GM19035 (cell line): ENCODE data around the gene EBF4.

Experiments used
- ATAC-seq: cut with Tn5 transposase; IDR thresholded peaks from one replicate; pipeline ENCODE4 v1.9.1; 2021; ENCODE audit not compliant: unreplicated experiment

Gene EBF4

DNA sequence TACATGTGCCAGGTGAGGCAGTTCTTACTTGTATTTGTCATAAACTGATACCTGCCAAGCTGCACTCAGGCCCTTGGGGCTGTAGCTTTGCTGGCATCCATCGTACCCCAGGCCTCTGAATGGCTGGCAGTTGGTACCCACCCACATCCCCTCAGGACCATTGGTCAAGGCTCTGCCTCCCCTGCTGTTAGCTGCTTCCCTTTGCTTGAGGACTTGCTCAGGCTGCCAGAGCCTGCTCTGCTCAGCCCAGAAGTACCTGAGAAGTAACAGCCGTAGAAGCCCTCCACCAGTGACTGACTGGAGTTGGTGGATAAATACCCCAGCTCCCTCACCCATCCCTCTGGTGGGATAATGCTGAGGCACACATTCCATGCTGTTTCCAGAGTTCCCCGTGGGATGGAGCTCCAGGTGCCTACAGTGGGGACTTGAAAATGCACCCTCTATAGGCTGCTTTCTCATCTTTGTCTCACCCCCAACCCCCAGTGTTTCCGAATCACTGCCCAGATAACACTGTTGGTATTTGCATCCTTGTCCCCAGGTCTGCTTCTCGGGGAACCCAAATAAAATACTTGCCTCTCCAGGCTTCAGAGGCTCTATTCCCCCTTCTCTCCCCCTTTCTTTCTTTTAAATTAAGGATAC is 7.3 kb downstream of the EBF4 start:
- no peak for ATAC-seq

DNA sequence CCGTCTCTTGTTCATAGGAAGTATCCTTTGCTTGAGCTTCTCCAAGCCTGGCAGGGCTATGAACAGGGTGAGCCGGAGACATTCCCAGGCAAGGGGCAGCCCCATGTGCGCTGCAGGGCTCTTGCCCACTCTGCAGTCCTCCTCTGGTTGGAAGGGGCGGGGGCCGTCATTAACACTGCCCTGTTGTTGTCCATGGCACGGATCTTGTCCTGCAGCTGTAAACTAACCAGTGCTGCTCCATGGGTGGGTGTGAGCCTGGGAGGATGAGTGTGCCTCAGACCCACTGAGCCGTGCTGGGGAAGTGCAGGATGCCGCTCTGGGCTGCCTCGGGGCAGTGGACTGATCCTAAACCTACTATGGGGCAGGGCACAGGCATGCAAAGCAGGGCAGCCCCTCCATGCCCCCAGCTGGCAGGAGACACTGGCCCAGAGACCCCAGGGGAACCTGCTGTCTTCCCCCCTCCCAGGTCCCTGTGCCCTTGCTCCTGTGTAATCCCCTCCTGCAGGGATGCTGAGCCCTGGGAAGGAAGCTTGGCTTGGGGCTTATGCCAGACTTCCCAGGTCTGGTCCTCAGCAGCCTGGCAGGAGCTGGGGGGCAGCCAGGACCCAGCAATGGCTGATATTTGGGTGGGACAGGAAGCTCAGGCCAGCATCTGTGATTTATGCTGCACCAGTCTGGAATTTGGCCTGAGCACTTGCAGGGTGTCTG is 8.5 kb downstream of the EBF4 start:
- no peak for ATAC-seq

GRCh38 chr20:2701671-2702081 is 9.1 kb downstream of the EBF4 start:
- no peak for ATAC-seq

DNA sequence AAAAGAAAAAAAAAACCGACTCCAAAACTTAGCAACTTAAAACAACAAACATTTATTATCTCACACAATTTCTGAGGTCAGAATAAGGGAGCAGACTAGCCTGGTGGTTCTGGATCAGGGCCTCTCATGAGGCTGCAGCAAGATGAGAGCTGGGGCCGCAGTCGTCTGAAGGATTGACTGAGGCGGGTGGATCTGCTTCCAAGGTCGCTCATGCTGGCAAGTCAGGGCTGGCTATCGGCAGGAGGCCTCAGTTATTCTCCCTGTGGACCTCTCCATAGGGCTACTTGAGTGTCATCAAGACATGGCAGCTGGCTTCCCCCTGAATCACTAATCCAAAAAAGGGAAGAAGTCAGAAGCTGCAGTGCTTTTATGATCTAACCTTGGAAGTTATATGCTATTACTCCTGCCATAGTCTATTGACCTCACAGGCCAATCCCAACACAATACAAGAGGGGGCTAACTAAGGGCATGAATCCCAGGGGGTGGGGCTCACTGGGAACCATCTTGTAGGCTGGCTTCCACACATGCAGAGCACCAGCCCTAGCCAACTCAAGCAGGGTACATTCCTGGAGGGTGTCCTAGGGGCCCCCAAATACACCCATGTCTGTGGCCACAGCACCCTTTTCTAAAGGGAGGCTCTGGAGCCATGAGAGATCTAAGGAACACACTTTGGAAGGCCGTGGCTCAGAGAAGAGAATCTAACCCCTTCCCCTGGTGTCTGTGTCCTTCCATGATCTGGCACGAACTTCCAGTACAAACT is 11.3 kb downstream of the EBF4 start:
- ATAC-seq = no peak

GRCh38 chr20:2705931-2706645 is 13.5 kb downstream of the EBF4 start:
- no peak for ATAC-seq

GRCh38 chr20:2706688-2707352 is 14.2 kb downstream of the EBF4 start:
- ATAC-seq = no peak

- no peak for ATAC-seq
Measured at GRCh38 chr20:2707353-2708072, 14.9 kb downstream of the EBF4 start.

DNA sequence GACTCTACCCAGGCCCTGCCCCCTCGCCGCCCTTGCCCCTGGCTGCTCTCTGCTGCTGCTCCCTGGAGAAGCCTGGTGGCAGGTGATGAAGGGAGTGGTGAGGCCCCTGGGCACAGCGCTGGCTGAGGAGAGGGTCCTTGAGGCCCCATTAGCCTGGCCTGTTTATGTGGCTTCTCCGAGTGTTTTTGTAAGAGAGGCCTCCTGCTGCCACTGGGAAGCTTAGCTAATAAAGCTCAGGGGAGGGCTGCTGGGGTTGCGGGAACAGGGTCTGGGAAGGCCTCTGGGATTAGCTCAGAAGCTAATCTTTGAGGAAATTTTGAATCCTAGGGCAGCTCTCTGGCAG is 15.5 kb downstream of the EBF4 start:
- ATAC-seq = no peak

GRCh38 chr20:2708665-2709064 is 16.1 kb downstream of the EBF4 start:
- ATAC-seq = no peak

GRCh38 chr20:2709205-2709981 is 16.8 kb downstream of the EBF4 start:
- ATAC-seq = no peak

DNA sequence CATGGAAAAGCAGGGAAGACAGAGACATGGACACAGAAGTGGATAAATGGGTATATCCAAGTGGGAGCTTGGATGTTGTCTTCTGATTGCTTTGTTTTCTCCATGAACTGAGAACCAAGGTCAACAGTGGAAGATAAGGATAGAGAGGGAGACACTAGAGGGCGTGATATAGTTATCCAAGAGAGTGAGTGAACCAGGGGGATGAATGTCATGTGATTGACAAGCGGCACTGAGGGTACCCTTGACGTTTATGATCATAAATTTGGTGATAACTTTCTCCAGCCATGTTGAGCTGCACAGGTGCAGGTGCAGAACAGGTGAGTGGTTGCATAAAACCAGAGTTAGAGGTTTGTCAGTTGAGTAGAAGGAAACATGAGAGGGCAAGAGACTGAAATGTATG is 20.7 kb downstream of the EBF4 start:
- no peak for ATAC-seq

DNA sequence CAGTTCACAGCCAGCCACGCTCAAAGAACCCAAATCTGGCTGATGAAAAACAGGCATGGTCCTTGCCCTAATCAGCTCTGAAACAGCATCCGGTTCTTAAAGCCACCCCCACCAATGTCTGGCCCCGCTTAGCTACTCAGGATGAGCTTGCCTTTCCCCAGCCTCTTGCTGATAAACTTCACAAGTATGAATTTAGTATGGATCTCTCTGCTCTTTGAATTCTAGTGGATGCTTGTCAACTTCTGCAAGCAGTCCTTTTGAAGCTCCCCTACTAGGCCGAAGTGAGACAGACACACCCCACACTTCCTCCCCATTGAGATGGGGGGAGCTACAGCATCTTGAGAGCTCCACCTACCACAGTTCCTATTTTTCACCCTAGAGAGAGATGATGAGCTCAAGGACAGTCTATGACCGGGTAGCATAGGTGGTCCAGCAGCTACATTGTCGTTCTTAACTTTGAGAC is 36.7 kb downstream of the EBF4 start:
- no peak for ATAC-seq

DNA sequence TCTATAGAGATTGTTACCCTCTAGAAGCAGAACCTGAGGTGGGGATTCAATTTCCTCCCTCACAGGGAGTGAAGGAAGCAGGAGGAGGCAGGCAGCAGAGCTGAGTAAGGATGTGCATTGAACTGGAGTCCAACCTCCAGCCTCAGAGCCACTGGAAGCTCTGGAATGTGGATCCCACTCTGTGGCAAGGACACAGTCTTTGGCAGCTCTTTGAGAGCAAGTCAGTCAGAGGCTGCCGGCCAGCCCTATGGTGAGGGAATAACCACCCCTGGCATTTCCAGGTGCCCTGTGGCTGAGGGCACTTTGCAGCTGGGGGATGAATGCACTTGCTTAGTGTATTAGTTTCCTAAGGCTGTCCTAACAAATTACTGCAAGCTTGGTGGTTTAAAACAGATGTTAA is 37.2 kb downstream of the EBF4 start:
- no peak for ATAC-seq

- no peak for ATAC-seq
Measured at GRCh38 chr20:2734899-2735298, 42.3 kb downstream of the EBF4 start.

GRCh38 chr20:2736441-2736840 is 43.9 kb downstream of the EBF4 start:
- ATAC-seq = no peak

- ATAC-seq = no peak
Measured at GRCh38 chr20:2738331-2739041, 45.9 kb downstream of the EBF4 start.

GRCh38 chr20:2739042-2739398 is 46.4 kb downstream of the EBF4 start:
- ATAC-seq = no peak

DNA sequence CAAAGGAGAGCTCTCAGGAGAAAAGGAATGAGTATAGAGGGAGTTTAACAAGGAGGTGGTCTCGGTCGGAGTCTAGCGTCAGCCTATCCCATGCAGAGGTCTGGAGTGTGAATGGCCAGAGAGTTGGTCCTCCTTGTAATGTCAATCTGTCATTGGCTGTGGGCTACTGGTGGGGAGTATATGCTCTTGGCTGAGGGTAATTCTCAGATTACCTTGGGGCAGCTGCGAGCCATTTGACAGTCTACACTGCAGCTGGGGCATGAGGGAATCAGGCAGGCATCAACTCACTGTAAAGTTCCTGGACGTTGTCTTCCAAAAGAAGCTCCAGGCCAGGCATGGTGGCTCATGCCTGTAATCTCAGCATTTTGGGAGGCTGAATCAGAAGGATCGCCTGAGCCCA is 48.1 kb downstream of the EBF4 start:
- ATAC-seq = no peak

DNA sequence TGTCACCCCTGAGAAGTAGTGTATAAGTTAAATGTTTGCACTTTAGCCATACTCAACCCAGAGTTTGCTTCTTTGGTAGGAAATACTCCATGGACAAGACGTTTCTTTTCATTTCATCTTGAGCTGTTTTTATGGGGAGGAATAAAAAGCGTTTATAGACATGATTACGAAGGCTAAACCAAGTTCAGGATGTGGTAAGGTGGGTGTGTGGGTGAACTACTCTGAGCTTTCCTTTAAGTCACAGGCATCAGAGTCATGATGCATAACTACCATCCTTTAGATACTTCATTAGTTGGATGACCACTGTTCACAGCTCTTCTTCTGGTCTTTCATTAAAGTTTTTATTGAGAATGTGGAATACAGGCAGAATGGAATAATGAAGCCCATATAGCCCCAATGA is 48.9 kb downstream of the EBF4 start:
- ATAC-seq = no peak
